Sigmoid colon (tissue), 7 donors: Measurements from ENCODE around the gene SCT. TPM values are rescaled to one million over a fixed set of nuclear protein-coding genes. Genes with fewer than 3 reads are reported as not detected.

Experiments used
- polyA plus RNA-seq, 3 donors: library from polyadenylated mRNA; stranded (reverse); fragments of 200-250 nt; gene quantifications; one replicate each; pipeline ENCODE4 v1.2.3, GENCODE V29; 2013
- total RNA-seq, 4 donors: library from RNA; depleted of rRNA; stranded (reverse); fragments of >200 nt; gene quantifications; one replicate each; pipeline ENCODE4 v1.1.0, GENCODE V29; 2016
- donor health status: healthy with polysubstance abuse.
- donor health status: Bipolar disorder and iron deficiency.
- donor health status: healthy.

Gene SCT
- total and polyA plus RNA-seq, 7 donors = 1.1 TPM; not detected in 6

Other genes with a start within 250 kb of the SCT start
- under 1 TPM in 2 of 4 donors, not detected in 2; 0.27 to 0.71 TPM for gene PKP3, start 233.0 kb downstream of the SCT start, total RNA-seq
- 100 to 1,000 TPM in 1 of 3 donors, 10 to 100 TPM in 2; 57.1 to 140 (median 86.7) TPM for gene PKP3, start 233.0 kb downstream of the SCT start, polyA plus RNA-seq
- gene SIGIRR, start 212.2 kb downstream of the SCT start, total RNA-seq = 10 to 100 TPM; 51.0 to 70.9 (median 53.1) TPM
- gene SIGIRR, start 212.2 kb downstream of the SCT start, polyA plus RNA-seq = 100 to 1,000 TPM in 1 of 3 donors, 10 to 100 TPM in 2; 46.8 to 122 (median 50.2) TPM
- gene ANO9, start 185.2 kb downstream of the SCT start, total RNA-seq = 1 to 10 TPM in 1 of 4 donors, under 1 TPM in 3; 0.14 to 2.5 (median 0.26) TPM
- gene ANO9, start 185.2 kb downstream of the SCT start, polyA plus RNA-seq = 100 to 1,000 TPM in 1 of 3 donors, 1 to 10 TPM in 2; 4.2 to 123 (median 6.5) TPM
- gene PTDSS2, start 176.9 kb downstream of the SCT start, total RNA-seq = 10 to 100 TPM; 30.1 to 76.2 (median 44.6) TPM
- 10 to 100 TPM in 1 of 3 donors, 1 to 10 TPM in 2; 4.8 to 29.0 (median 6.5) TPM for gene PTDSS2, start 176.9 kb downstream of the SCT start, polyA plus RNA-seq
- gene RNH1, start 119.9 kb downstream of the SCT start, total RNA-seq = 100 to 1,000 TPM; 150 to 210 (median 160) TPM
- 100 to 1,000 TPM; 101 to 126 (median 108) TPM for gene RNH1, start 119.9 kb downstream of the SCT start, polyA plus RNA-seq
- gene HRAS, start 91.6 kb downstream of the SCT start, total RNA-seq = 10 to 100 TPM; 27.8 to 59.3 (median 32.8) TPM
- gene HRAS, start 91.6 kb downstream of the SCT start, polyA plus RNA-seq = 10 to 100 TPM; 44.6 to 76.1 (median 66.1) TPM
- under 1 TPM in 1 of 4 donors, not detected in 3; 0.14 TPM for gene LRRC56, start 89.7 kb downstream of the SCT start, total RNA-seq
- 1 to 10 TPM; 2.4 to 5.9 (median 5.8) TPM for gene LRRC56, start 89.7 kb downstream of the SCT start, polyA plus RNA-seq
- gene LMNTD2, start 66.4 kb downstream of the SCT start, total RNA-seq = 1 to 10 TPM in 1 of 4 donors, under 1 TPM in 2, not detected in 1; 0.66 to 1.4 (median 0.68) TPM
- 1 to 10 TPM; 1.2 to 6.3 (median 3.5) TPM for gene LMNTD2, start 66.4 kb downstream of the SCT start, polyA plus RNA-seq
- 1 to 10 TPM; 3.0 to 5.4 (median 3.8) TPM for gene RASSF7, start 66.2 kb downstream of the SCT start, total RNA-seq
- gene RASSF7, start 66.2 kb downstream of the SCT start, polyA plus RNA-seq = 100 to 1,000 TPM in 1 of 3 donors, 10 to 100 TPM in 2; 72.4 to 122 (median 94.9) TPM
- 10 to 100 TPM; 11.8 to 21.2 (median 17.9) TPM for gene PHRF1, start 50.7 kb downstream of the SCT start, total RNA-seq
- 10 to 100 TPM in 2 of 3 donors, 1 to 10 TPM in 1; 6.6 to 29.3 (median 11.3) TPM for gene PHRF1, start 50.7 kb downstream of the SCT start, polyA plus RNA-seq
- 10 to 100 TPM in 3 of 4 donors, 1 to 10 TPM in 1; 8.6 to 18.2 (median 14.2) TPM for gene IRF7, start 11.2 kb downstream of the SCT start, total RNA-seq
- 10 to 100 TPM; 10.8 to 73.9 (median 26.8) TPM for gene IRF7, start 11.2 kb downstream of the SCT start, polyA plus RNA-seq
- gene CDHR5, start 2.2 kb downstream of the SCT start, total RNA-seq = 1 to 10 TPM in 2 of 4 donors, not detected in 2; 1.8 to 1.9 TPM
- 100 to 1,000 TPM in 1 of 3 donors, 10 to 100 TPM in 2; 18.0 to 136 (median 29.4) TPM for gene CDHR5, start 2.2 kb downstream of the SCT start, polyA plus RNA-seq
- gene DRD4, start 10.1 kb upstream of the SCT start, total RNA-seq = 1 to 10 TPM in 1 of 4 donors, under 1 TPM in 1, not detected in 2; 0.41 to 2.2 TPM
- gene DRD4, start 10.1 kb upstream of the SCT start, polyA plus RNA-seq = under 1 TPM in 1 of 3 donors, not detected in 2; 0.28 TPM
- 10 to 100 TPM; 15.1 to 29.6 (median 22.2) TPM for gene DEAF1, start 68.0 kb upstream of the SCT start, total RNA-seq
- 10 to 100 TPM; 11.3 to 18.6 (median 14.4) TPM for gene DEAF1, start 68.0 kb upstream of the SCT start, polyA plus RNA-seq
- 10 to 100 TPM; 20.9 to 41.5 (median 39.6) TPM for gene TMEM80, start 68.6 kb upstream of the SCT start, total RNA-seq
- gene TMEM80, start 68.6 kb upstream of the SCT start, polyA plus RNA-seq = 10 to 100 TPM in 2 of 3 donors, 1 to 10 TPM in 1; 7.9 to 27.6 (median 25.7) TPM
- gene EPS8L2, start 79.0 kb upstream of the SCT start, total RNA-seq = 10 to 100 TPM in 2 of 4 donors, 1 to 10 TPM in 2; 5.4 to 15.6 (median 11.6) TPM
- 100 to 1,000 TPM; 153 to 168 (median 155) TPM for gene EPS8L2, start 79.0 kb upstream of the SCT start, polyA plus RNA-seq
- 100 to 1,000 TPM in 2 of 4 donors, 10 to 100 TPM in 2; 94.6 to 133 (median 108) TPM for gene TALDO1, start 120.3 kb upstream of the SCT start, total RNA-seq
- gene TALDO1, start 120.3 kb upstream of the SCT start, polyA plus RNA-seq = 100 to 1,000 TPM; 142 to 177 (median 170) TPM
- 10 to 100 TPM in 3 of 4 donors, 1 to 10 TPM in 1; 6.7 to 26.3 (median 14.9) TPM for gene GATD1, start 150.3 kb upstream of the SCT start, total RNA-seq
- 10 to 100 TPM in 2 of 3 donors, 1 to 10 TPM in 1; 7.8 to 55.9 (median 40.0) TPM for gene GATD1, start 150.3 kb upstream of the SCT start, polyA plus RNA-seq
- 1 to 10 TPM; 1.8 to 3.6 (median 2.6) TPM for gene CEND1, start 162.9 kb upstream of the SCT start, total RNA-seq
- 1 to 10 TPM in 1 of 3 donors, not detected in 2; 2.0 TPM for gene CEND1, start 162.9 kb upstream of the SCT start, polyA plus RNA-seq
- gene SLC25A22, start 171.1 kb upstream of the SCT start, total RNA-seq = 1 to 10 TPM; 3.8 to 7.2 (median 5.4) TPM
- 10 to 100 TPM in 1 of 3 donors, 1 to 10 TPM in 2; 7.8 to 26.4 (median 9.7) TPM for gene SLC25A22, start 171.1 kb upstream of the SCT start, polyA plus RNA-seq
- gene PIDD1, start 178.1 kb upstream of the SCT start, total RNA-seq = 10 to 100 TPM in 2 of 4 donors, 1 to 10 TPM in 2; 6.7 to 26.6 (median 11.4) TPM
- gene PIDD1, start 178.1 kb upstream of the SCT start, polyA plus RNA-seq = 10 to 100 TPM in 1 of 3 donors, 1 to 10 TPM in 2; 4.9 to 28.8 (median 6.0) TPM
- 100 to 1,000 TPM; 405 to 632 (median 412) TPM for gene RPLP2, start 182.8 kb upstream of the SCT start, total RNA-seq
- gene RPLP2, start 182.8 kb upstream of the SCT start, polyA plus RNA-seq = 1,000 to 10,000 TPM; 1,208 to 2,533 (median 1,777) TPM
- gene PNPLA2, start 191.7 kb upstream of the SCT start, total RNA-seq = 10 to 100 TPM; 26.3 to 39.6 (median 34.6) TPM
- 100 to 1,000 TPM in 1 of 3 donors, 10 to 100 TPM in 2; 35.4 to 137 (median 47.6) TPM for gene PNPLA2, start 191.7 kb upstream of the SCT start, polyA plus RNA-seq
- 1 to 10 TPM; 1.5 to 9.5 (median 4.6) TPM for gene CRACR2B, start 200.7 kb upstream of the SCT start, total RNA-seq
- gene CRACR2B, start 200.7 kb upstream of the SCT start, polyA plus RNA-seq = 100 to 1,000 TPM in 1 of 3 donors, 10 to 100 TPM in 2; 32.1 to 149 (median 46.8) TPM
- gene CD151, start 205.8 kb upstream of the SCT start, total RNA-seq = 100 to 1,000 TPM in 3 of 4 donors, 10 to 100 TPM in 1; 84.4 to 343 (median 278) TPM
- 100 to 1,000 TPM in 1 of 3 donors, 10 to 100 TPM in 2; 91.9 to 436 (median 92.7) TPM for gene CD151, start 205.8 kb upstream of the SCT start, polyA plus RNA-seq
- 10 to 100 TPM; 34.9 to 75.3 (median 52.0) TPM for gene POLR2L, start 215.3 kb upstream of the SCT start, total RNA-seq
- gene POLR2L, start 215.3 kb upstream of the SCT start, polyA plus RNA-seq = 100 to 1,000 TPM; 139 to 198 (median 143) TPM
- gene TSPAN4, start 215.7 kb upstream of the SCT start, total RNA-seq = 10 to 100 TPM; 79.2 to 92.7 (median 82.9) TPM
- 10 to 100 TPM in 2 of 3 donors, 1 to 10 TPM in 1; 8.8 to 41.0 (median 15.0) TPM for gene TSPAN4, start 215.7 kb upstream of the SCT start, polyA plus RNA-seq